Measurements from ENCODE around the gene METTL15.

DNA sequence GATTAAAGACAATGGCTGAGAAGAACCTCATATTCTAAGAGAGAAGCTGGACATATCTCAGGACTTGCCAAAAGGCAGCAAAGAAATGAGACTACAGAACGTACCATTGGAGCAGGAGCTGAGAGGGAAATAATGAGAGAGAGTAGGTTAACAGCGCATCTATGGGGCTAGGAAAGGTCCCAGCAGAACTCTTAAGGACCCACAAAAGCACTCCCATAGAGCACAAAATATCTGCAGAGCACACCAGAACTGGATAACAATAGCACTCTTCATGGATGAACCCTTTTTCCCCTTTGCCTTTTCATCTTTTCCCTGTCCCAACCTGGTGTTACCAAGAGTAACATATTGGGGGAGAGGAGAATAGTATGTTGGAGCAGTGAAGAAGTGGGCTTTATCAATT is 245.8 kb downstream of the METTL15 start:
- TF ChIP-seq, protein P1, sequence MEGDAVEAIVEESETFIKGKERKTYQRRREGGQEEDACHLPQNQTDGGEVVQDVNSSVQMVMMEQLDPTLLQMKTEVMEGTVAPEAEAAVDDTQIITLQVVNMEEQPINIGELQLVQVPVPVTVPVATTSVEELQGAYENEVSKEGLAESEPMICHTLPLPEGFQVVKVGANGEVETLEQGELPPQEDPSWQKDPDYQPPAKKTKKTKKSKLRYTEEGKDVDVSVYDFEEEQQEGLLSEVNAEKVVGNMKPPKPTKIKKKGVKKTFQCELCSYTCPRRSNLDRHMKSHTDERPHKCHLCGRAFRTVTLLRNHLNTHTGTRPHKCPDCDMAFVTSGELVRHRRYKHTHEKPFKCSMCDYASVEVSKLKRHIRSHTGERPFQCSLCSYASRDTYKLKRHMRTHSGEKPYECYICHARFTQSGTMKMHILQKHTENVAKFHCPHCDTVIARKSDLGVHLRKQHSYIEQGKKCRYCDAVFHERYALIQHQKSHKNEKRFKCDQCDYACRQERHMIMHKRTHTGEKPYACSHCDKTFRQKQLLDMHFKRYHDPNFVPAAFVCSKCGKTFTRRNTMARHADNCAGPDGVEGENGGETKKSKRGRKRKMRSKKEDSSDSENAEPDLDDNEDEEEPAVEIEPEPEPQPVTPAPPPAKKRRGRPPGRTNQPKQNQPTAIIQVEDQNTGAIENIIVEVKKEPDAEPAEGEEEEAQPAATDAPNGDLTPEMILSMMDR (IDR thresholded peaks at IDR 0.05) = no peak
- TF ChIP-seq POLR2AphosphoS5 (IDR thresholded peaks at IDR 0.05) = no peak
- TF ChIP-seq POLR2A (IDR thresholded peaks at IDR 0.05) = no peak
- TF ChIP-seq EP300 (IDR thresholded peaks at IDR 0.05) = no peak
